HUES48 (cell line): ENCODE data around the gene EIF5.
"Not testable (repeated sequence)": the region's sequence is repeated elsewhere in the genome, so short reads cannot be mapped to it uniquely, and the experiment has no call there.

Experiments
- H3K27ac ChIP-seq: one replicate; pipeline ENCODE4 v1.7.0; 2013; ENCODE audit warnings: low read depth, low read length, inconsistent platforms
- H3K27me3 ChIP-seq: 2 replicates; pipeline ENCODE4 v1.6.1; 2013; ENCODE audit warnings: mild to moderate bottlenecking, low read length; ENCODE audit not compliant: control insufficient read depth, insufficient read depth
- H3K36me3 ChIP-seq: 2 replicates; pipeline ENCODE4 v1.6.1; 2013; ENCODE audit warnings: low read length; ENCODE audit not compliant: control insufficient read depth, insufficient read depth
- H3K4me1 ChIP-seq: 2 replicates; pipeline ENCODE4 v1.6.1; 2013; ENCODE audit warnings: mild to moderate bottlenecking, low read length; ENCODE audit not compliant: control insufficient read depth, insufficient read depth
- H3K4me3 ChIP-seq: 2 replicates; pipeline ENCODE4 v1.5.1; 2013; ENCODE audit warnings: mild to moderate bottlenecking, low read depth, low read length
- H3K9ac ChIP-seq: 2 replicates; pipeline ENCODE4 v1.6.1; 2013; ENCODE audit warnings: mild to moderate bottlenecking, low read depth, low read length, moderate library complexity
- H3K9me3 ChIP-seq: 2 replicates; pipeline ENCODE4 v1.6.1; 2013; ENCODE audit warnings: low read length; ENCODE audit not compliant: control insufficient read depth, insufficient read depth

The EIF5 gene

GRCh38 chr14:103356024-103356682 lies 22.1 kb downstream of the EIF5 start:
- Histone ChIP-seq H3K9ac (no peak overlapping the region), H3K36me3 (no peaks in the 10 kb centered on the region)

DNA sequence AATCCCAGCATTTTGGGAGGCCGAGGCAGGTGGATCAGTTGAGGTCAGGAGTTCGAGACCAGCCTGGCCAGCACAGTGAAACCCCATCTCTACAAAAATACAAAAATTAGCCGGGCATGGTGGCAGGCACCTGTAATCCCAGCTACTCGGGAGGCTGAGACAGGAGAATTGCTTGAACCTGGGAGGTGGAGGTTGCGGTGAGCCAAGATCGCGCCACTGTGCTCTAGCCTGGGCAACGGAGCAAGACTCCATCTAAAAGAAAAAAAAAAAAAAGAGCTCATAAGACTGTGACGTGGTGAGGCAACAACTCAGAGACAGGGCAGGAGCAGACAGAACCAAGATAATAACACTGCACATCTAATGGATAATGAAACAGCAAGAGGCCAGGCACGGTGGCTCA lies 23.5 kb downstream of the EIF5 start:
- H3K27ac ChIP-seq, result not testable (repeated sequence)

More at GRCh38 chr14:103356024-103356682, 22.1 kb downstream of the EIF5 start:
- Histone ChIP-seq H3K4me3 (no peak overlapping the region), H3K27me3 (no peaks in the 10 kb centered on the region), H3K9me3 (no peaks in the 10 kb centered on the region), H3K27ac (no peak overlapping the region), H3K4me1 (peaks cover 11% of the 10 kb centered on the region; the same call in 1 of the 2 replicates)

DNA sequence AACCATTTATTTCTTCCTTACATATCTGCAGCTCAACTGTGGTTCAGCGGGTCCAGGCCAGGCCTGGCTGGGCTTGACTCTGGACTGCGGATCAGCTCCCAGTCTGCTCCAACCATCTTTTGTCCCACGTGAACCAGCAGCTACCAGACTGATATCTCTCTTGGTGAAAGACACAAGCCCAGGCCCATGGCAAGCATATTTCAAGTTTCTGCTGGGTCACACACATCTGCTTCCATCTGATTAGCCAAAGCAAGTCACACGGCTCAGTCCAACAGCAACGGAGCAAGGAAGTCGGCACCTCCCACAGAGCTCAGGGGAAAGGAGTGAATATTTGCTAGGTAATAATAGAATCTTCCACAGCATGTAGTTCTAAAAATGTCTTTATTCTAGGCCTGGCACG lies 26.5 kb downstream of the EIF5 start:
- Histone ChIP-seq H3K4me3 (no peak overlapping the region), H3K27ac (no peak overlapping the region), H3K4me1 (peaks cover 4% of the 10 kb centered on the region; the same call in 1 of the 2 replicates), H3K27me3 (no peaks in the 10 kb centered on the region), H3K36me3 (no peaks in the 10 kb centered on the region), H3K9me3 (peaks cover 6% of the 10 kb centered on the region; the same call in 1 of the 2 replicates), H3K9ac (no peak overlapping the region)

More for the DNA sequence above, 23.5 kb downstream of the EIF5 start:
- H3K4me1 ChIP-seq, result peaks cover 11% of the 10 kb centered on the region; the same call in 1 of the 2 replicates
- not testable (repeated sequence) for H3K9ac ChIP-seq, H3K4me3 ChIP-seq, H3K27me3 ChIP-seq, H3K9me3 ChIP-seq, H3K36me3 ChIP-seq

DNA sequence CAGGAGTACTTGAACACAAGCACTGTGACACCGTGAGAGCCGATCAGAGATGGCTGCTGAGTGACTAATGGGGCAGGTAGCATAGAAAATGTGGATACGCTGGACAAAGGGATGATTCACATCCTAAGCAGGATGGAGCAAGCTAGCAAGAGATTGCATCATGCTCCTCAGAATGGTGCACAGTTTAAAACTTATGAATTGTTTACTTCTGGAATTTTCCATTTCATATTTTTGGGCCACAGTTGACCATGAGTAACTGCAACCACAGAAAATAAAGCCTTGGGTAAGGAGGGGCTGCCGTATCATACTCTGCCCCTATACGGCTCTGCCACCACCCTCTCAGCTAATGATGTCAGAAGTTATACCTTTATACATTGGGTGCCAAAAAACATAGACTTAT lies 27.8 kb downstream of the EIF5 start:
- no peak overlapping the region for H3K27ac ChIP-seq
- no peak overlapping the region for H3K9ac ChIP-seq
- no peaks in the 10 kb centered on the region for H3K4me1 ChIP-seq

GRCh38 chr14:103362780-103363179 lies 28.7 kb downstream of the EIF5 start:
- H3K36me3 ChIP-seq, result no peaks in the 10 kb centered on the region
- no peaks in the 10 kb centered on the region for H3K27me3 ChIP-seq
- no peak overlapping the region for H3K4me3 ChIP-seq
- H3K9ac ChIP-seq, result no peak overlapping the region
- H3K27ac ChIP-seq, result no peak overlapping the region
- H3K9me3 ChIP-seq, result peaks cover 6% of the 10 kb centered on the region; the same call in 1 of the 2 replicates
- no peaks in the 10 kb centered on the region for H3K4me1 ChIP-seq

More for the DNA sequence above, 27.8 kb downstream of the EIF5 start:
- no peak overlapping the region for H3K4me3 ChIP-seq
- no peaks in the 10 kb centered on the region for H3K36me3 ChIP-seq
- H3K27me3 ChIP-seq, result no peaks in the 10 kb centered on the region
- peaks cover 6% of the 10 kb centered on the region; the same call in 1 of the 2 replicates for H3K9me3 ChIP-seq

- peaks cover 6% of the 10 kb centered on the region; the same call in 1 of the 2 replicates for H3K9me3 ChIP-seq
Measured at GRCh38 chr14:103366741-103367140, 32.7 kb downstream of the EIF5 start.

DNA sequence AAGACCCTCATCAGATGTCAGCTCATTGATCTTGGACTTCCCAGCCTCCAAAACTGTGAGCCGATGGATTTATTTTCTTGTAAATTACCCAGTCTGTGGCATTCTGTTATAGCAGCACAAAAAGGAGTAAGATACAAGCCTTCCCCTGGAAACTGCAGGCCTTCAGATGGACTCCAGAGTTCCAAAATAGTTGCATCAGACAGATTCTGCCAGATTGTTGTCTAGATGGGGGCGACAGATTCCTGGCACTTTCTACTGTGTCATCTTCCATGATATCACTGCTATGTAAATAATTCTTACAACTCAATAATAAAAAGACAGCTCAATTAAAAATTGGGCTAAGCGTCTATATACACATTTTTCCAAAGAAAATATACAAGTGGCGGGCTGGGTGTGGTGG lies 34.0 kb downstream of the EIF5 start:
- no peak overlapping the region for H3K9ac ChIP-seq

More at GRCh38 chr14:103366741-103367140, 32.7 kb downstream of the EIF5 start:
- Histone ChIP-seq H3K27ac (no peak overlapping the region), H3K4me3 (no peak overlapping the region), H3K4me1 (no peaks in the 10 kb centered on the region), H3K27me3 (no peaks in the 10 kb centered on the region), H3K36me3 (no peaks in the 10 kb centered on the region), H3K9ac (no peak overlapping the region)

GRCh38 chr14:103370087-103370486 lies 36.0 kb downstream of the EIF5 start:
- H3K9me3 ChIP-seq, result no peaks in the 10 kb centered on the region
- H3K4me1 ChIP-seq, result peaks cover 4% of the 10 kb centered on the region; the same call in 1 of the 2 replicates
- H3K9ac ChIP-seq, result no peak overlapping the region
- no peaks in the 10 kb centered on the region for H3K36me3 ChIP-seq
- no peak overlapping the region for H3K27ac ChIP-seq
- H3K27me3 ChIP-seq, result no peaks in the 10 kb centered on the region
- H3K4me3 ChIP-seq, result no peak overlapping the region

More for the DNA sequence above, 34.0 kb downstream of the EIF5 start:
- H3K9me3 ChIP-seq, result peaks cover under 1% of the 10 kb centered on the region; the same call in 1 of the 2 replicates
- H3K27ac ChIP-seq, result no peak overlapping the region
- no peak overlapping the region for H3K4me3 ChIP-seq
- H3K27me3 ChIP-seq, result no peaks in the 10 kb centered on the region
- H3K36me3 ChIP-seq, result no peaks in the 10 kb centered on the region
- peaks cover 4% of the 10 kb centered on the region; the same call in 1 of the 2 replicates for H3K4me1 ChIP-seq

DNA sequence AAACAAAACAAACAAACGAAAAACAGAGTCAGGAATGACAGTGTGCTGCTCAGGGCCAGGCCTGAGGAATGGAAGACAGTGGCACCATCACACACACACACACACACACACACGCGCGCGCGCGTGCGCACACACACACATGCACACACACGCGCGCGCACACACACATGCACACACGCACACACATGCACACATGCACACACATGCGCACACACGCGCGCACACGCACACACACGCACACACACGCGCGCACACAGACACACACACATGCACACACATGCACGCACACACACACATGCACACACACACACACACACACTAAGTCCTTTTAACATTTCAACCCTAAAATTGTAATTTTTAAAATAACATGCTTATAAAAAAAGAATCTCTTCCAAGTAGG lies 38.0 kb downstream of the EIF5 start:
- H3K4me3 ChIP-seq, result no peak overlapping the region

GRCh38 chr14:103372552-103373304 lies 38.7 kb downstream of the EIF5 start:
- Histone ChIP-seq H3K9ac (no peak overlapping the region), H3K27me3 (no peaks in the 10 kb centered on the region), H3K4me3 (no peak overlapping the region), H3K9me3 (no peaks in the 10 kb centered on the region), H3K27ac (peak overlapping the region; percentile 5), H3K36me3 (no peaks in the 10 kb centered on the region), H3K4me1 (peaks cover 4% of the 10 kb centered on the region; the same call in 1 of the 2 replicates)

More for the DNA sequence above, 38.0 kb downstream of the EIF5 start:
- no peaks in the 10 kb centered on the region for H3K9me3 ChIP-seq
- H3K36me3 ChIP-seq, result no peaks in the 10 kb centered on the region
- peaks cover 4% of the 10 kb centered on the region; the same call in 1 of the 2 replicates for H3K4me1 ChIP-seq
- H3K27me3 ChIP-seq, result no peaks in the 10 kb centered on the region
- H3K9ac ChIP-seq, result no peak overlapping the region
- no peak overlapping the region for H3K27ac ChIP-seq

- peaks cover 4% of the 10 kb centered on the region; the same call in 1 of the 2 replicates for H3K4me1 ChIP-seq
- H3K9me3 ChIP-seq, result no peaks in the 10 kb centered on the region
- H3K9ac ChIP-seq, result no peak overlapping the region
- no peaks in the 10 kb centered on the region for H3K27me3 ChIP-seq
- no peak overlapping the region for H3K27ac ChIP-seq
- no peaks in the 10 kb centered on the region for H3K36me3 ChIP-seq
- H3K4me3 ChIP-seq, result no peak overlapping the region
Measured at GRCh38 chr14:103374121-103374520, 40.1 kb downstream of the EIF5 start.
